GM21786 (cell line): Measurements from ENCODE around the gene CAST.
A peak's percentile ranks its signal among the peaks of the same experiment; 100 is the strongest.

Source experiments
- ATAC-seq: cut with Tn5 transposase; IDR thresholded peaks from one replicate; pipeline ENCODE4 v1.9.1; 2021; ENCODE audit not compliant: unreplicated experiment

The CAST gene

DNA sequence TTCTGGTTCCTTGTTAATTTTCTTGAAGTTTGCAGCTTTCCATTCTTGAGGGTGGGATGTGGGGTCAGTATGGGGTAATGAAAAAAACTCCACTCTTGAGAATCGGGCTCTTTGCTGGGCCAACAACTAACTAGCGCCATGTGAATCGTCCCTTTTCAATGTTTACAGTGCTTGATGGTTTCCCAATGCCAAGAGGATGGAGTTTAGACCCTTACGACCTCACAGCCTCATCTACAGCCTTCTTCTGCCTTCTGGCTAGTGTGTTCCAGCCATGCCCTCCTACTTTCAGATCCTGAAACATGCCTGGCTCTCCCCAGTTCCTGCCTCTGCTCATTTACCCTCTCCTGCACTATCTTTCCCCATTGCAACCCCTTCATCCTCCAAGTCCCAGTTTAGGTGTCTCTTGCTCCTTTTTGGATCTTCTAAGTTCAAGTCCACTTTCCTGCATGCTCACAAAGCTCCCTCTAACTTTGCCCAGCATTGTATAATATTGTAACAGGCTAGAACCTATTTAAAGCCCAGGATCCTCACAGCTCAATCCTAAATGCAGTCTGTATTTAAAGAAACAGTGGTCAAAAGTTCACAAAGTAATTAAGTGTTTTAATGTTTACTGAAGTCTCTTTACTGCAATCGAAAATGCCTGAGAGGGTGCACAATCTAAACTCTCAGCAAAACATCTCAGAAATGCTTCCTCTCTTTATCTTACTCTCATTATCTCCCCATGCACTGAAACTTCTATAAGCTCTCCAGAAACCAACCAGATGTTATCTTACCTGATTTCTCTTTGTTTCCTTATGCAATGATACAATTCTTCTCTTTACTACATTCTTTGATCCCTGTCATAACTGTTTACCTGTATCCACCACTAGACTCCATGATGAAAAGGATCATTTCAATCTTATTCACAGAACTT lies 20.6 kb upstream of the CAST start:
- ATAC-seq = no peak

GRCh38 chr5:96642281-96642640 lies 19.9 kb upstream of the CAST start:
- ATAC-seq = no peak

GRCh38 chr5:96645091-96645490 lies 17.1 kb upstream of the CAST start:
- no peak for ATAC-seq

DNA sequence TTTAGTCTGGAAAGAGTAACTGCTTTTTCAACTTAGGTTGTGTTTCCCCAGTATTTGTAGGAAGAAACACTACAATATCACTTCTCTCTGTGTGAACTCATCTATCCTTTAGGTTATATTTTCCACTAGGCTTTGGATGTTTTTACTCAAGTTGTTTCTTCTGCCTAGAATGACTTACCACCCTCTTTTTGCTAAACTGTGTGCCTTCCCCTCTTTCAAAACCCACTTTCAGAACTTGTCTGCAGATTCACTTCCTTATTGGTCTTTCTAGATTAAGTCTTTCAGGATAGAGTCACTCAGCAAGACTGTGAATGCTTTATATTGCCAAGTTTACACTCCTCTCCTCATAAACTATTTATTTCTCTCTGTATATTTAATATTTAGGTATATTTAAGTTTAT lies 14.2 kb upstream of the CAST start:
- ATAC-seq = no peak

DNA sequence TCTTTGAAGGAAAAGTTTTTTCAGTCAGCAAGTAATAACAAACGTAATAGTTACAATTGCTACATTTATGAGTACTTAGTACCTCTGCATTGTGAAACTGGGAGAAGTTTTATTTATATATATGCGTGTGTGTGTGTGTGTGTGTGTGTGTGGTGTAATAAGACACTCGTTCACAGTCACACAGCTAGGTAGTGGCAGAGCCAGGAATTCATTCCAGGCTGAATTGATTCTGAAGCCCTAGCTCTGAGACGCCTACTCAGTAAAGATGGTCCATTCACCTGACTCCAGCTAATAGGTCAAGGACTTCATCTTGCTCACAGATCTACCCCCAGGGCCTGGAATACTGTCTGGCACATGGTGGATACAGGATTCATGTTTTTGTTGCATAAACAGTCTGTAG lies 13.6 kb upstream of the CAST start:
- ATAC-seq = no peak

GRCh38 chr5:96649251-96649662 lies 12.9 kb upstream of the CAST start:
- no peak for ATAC-seq

- no peak for ATAC-seq
Measured at GRCh38 chr5:96649681-96650540, 12.3 kb upstream of the CAST start.

DNA sequence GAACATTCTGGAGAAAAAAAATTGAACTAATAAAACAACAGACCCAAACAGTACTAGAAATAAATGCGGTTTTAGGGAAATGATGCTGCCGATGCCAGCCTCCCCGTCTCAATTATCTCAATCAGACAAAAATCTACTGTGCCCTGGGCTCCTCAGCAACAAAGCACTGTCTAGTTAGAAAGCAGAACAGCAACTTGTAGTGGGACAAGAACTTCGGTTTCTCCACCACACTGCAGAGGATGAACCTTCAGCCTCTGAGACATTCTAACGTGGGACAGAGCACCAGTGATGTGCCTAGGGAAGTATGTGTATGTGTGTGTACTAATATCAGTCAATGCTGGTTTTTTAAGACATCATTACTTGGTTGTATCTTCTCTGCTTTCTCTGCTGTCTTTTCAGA lies 11.1 kb upstream of the CAST start:
- no peak for ATAC-seq

DNA sequence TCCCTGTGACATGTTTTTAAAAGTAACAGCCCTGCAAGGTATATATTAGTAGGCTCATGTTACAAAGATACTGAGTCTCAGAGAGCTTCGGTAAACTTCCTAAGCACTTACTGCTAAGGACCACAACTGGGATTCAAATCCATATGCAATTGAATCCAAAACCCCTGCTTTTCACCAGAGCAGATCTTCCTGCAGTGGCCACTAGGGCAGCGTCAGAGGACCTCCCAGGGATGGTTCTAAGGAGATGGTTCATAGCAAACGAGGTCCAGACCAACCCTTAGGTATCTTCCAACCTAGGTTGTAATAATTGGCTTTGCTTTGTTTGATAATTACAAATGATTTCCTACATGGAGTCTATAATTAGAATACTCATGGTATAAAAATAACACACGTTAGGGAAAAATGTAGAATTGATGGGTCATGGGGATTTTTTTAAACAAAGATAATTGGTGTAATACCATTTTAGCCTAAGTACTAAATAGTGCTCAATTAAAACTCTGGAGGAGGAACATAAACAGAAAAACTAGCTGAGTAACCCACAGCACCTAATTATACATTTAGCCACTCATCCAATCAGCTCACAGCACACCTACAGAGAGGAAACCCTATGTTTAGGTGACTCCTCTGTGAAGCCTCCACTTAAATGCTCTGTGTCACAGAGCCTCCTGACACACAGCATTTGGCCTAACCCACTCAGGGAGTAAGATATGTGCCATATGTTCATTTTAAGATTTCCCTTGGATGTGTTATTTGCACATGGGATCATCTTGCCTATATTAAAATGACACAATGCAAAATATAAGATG lies 10.0 kb upstream of the CAST start:
- ATAC-seq = no peak

DNA sequence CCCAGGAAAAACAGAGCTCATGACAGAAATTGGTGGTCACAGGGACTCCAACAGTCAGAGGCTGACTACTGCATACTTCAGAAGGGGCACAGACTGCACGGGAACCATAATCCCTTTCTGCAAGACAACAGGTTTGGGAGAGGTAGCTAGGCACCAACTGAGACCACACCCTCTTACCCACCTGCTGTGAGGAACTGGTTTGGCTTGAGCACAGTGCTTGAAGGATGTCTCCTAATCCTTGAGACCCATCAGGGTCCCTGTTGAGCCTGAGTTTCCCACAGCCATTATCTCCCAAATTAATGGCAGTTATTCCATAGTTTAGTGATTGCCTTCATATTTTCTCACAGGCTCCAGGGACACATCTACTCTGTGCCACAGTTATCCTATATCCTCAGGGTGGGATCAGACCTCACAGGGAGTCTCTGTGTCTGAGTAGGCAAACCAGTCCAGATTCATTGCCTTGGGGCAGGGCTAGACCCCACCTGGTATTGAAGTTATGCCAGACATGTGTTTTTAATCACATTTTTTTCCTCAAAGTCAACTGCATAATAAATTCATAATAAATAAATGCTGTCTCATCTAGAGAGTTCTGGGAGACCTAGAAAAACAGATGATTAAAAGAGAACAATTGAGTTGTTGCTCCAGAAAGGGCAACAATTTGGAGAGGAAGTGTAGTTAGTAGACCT lies 9.3 kb upstream of the CAST start:
- ATAC-seq = no peak

GRCh38 chr5:96654209-96654608 lies 8.0 kb upstream of the CAST start:
- no peak for ATAC-seq

- ATAC-seq = no peak
Measured at GRCh38 chr5:96655085-96655484, 7.1 kb upstream of the CAST start.

- ATAC-seq = no peak
Measured at GRCh38 chr5:96655506-96655905, 6.7 kb upstream of the CAST start.

DNA sequence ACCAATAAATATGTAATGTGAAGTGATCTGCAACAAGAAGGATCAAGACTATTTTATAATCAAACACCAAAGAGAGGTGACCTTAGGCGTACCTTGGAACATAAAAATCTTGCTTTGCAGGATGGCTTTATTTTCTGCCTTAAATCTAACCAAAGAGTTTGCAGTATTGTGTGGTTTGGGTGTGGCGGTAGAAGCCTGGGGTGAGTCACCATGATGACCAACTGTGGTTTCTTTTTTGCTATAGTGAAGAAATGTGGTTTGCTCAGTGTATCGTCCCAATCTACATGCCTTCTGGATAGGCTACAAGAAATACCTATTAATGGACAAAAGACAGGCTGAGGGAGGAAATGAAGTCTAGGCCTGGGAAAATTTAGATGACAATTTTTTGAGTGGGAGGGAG lies 5.1 kb upstream of the CAST start:
- peak; percentile 65 for ATAC-seq

GRCh38 chr5:96658272-96658671 lies 3.9 kb upstream of the CAST start:
- no peak for ATAC-seq

- ATAC-seq = no peak
Measured at GRCh38 chr5:96659170-96659569, 3.0 kb upstream of the CAST start.

DNA sequence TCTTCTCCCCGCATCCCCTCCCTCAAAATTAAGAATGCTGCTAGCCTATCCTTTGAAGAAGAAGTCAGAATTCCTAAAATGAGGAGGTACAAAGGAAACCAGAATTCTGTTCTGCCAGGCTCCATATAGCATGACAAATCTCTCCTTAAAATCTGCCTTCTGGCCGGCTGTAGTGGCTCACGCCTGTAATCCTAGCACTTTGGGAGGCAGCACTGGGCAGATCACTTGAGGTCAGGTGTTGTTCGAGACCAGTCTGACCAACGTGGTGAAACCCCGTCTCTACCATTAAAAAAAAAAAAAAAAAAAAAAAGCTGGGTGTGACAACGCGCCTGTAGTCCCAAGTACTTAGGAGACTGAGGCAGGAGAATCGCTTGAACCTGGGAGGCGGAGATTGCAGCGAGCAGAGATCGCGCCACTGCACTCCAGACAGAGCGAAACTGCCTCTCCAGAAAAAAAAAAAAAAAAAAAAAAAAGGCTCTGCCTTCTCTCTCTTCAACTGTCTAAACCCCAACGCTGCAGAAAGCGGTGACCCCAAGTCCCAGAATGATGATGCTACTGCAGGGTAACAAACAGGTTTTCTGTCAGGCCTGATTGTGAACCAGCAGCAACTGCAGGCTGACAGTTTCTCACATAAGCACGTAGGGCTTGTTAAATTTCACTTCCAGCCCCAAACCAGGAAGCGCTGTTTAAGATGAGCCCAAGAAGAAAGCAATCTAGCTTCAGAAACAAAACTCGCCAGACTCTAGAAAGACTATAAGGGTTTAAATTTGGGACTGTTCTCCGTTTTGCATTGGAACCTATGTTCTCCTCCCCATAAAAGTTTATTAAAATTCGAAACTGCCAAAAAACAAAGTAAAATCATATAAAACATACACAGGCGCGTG lies 963 bp upstream of the CAST start:
- ATAC-seq = peak; percentile 15

GRCh38 chr5:96662725-96663518 lies 746 bp downstream of the CAST start:
- ATAC-seq = peak; percentile 70

DNA sequence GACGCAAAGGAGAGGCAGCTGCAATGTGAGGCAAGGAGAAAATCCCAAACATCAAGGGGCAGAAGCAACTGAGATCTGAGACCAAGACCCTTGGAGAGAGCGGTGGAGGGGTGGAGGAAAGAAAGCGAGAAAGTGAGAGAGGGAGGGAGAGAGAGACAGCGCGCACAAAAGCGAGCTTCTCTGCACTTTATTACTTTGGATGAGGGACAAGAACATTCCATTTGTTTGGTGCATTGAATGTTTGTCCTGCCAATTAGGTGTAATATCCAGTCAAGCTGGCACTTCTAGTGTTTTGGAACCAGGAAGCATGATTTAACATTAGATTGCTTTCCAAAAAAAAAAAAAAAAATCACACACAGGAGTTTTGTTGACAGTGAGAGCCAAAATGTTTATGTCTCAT lies 1.4 kb downstream of the CAST start:
- ATAC-seq = no peak
